ENCODE data around the gene OR2T1. TPM values are rescaled to one million over a fixed set of nuclear protein-coding genes. Genes with fewer than 3 reads are reported as not detected.

The OR2T1 gene
- polyA plus RNA-seq, 1 of the 3 experiments (the other 2 are of a cell fraction), result not detected

DNA sequence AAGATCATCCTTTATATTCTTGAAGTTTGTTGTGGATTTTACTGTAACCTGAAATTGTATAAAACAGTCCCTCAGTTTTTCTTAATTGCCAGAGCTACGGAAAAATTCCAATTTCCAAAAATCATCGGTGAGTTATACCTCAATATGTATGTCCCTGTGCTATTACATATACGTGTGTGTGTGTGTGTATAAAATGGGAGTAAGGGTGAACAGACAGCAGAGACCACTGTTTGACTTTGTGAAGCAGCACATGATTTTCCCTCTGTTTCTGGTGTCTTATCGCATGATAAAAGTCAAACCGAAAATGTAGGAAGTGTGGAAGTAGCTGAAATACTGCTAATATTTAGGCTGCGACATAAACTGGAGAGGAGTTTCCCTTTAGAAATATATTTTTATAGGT lies 1.2 kb downstream of the OR2T1 start:
- H3K36me3 ChIP-seq (replicated peaks in 1 of 2; ENCODE audit: control insufficient read depth in 1 of 2, insufficient read depth in 2 of 2, low read length in 1 of 2), result no peaks in the 10 kb centered on the region
- no peaks in the 10 kb centered on the region for H4K20me1 ChIP-seq (ENCODE audit: insufficient read depth)
- no peaks in the 10 kb centered on the region for H3K4me1 ChIP-seq (ENCODE audit: control insufficient read depth in 1 of 2, insufficient read depth in 2 of 2, low read depth in 1 of 2, low read length in 1 of 2)
- no peak overlapping the region for H3K9ac ChIP-seq
- H3K27me3 ChIP-seq (ENCODE audit: insufficient read depth), result no peaks in the 10 kb centered on the region
- no peak overlapping the region for H3K4me2 ChIP-seq
- WGBS (ENCODE audit: low lambda C conversion rate), result 50% methylated on average over 6 of the region's 6 CpGs
- no peaks in the 10 kb centered on the region for H3K9me3 ChIP-seq
- H3K4me3 ChIP-seq (ENCODE audit: low read depth in 2 of 2, low read length in 1 of 2), result no peak overlapping the region
- H3K79me2 ChIP-seq (ENCODE audit: insufficient read depth), result no peaks in the 10 kb centered on the region
- H3F3A ChIP-seq (replicated peaks; ENCODE audit: insufficient read depth), result no peaks in the 10 kb centered on the region
- H3K27ac ChIP-seq (ENCODE audit: low read depth in 2 of 2, low read length in 1 of 2), result no peak overlapping the region
- POLR2A ChIA-PET, result no interaction called here
- DNase-seq, result no peak
- no peak overlapping the region for H2AFZ ChIP-seq (ENCODE audit: low read depth)
- H3K9me2 ChIP-seq, result no peaks in the 10 kb centered on the region
- CTCF ChIA-PET, result interaction anchor here (0.8 to 1.2 kb wide), 2 partner anchors 20 to 37 kb away, joined by 3 read pairs; no protein-coding TSS in a partner anchor
- TF ChIP-seq ELF1 (IDR thresholded peaks at IDR 0.05) (no peak), NRF1 (IDR thresholded peaks at IDR 0.05; ENCODE audit: low read depth, low read length) (no peak), FOXJ3 (CRISPR knock-in tag; IDR thresholded peaks at IDR 0.05) (no peak), CHD2 (IDR thresholded peaks at IDR 0.05; ENCODE audit: low read length, partially characterized antibody) (no peak), RFX5 (IDR thresholded peaks at IDR 0.05; ENCODE audit: low read length) (no peak), NFIC (IDR thresholded peaks at IDR 0.05; ENCODE audit: borderline replicate concordance) (no peak), EP300 (IDR thresholded peaks at IDR 0.05; ENCODE audit: borderline replicate concordance in 1 of 2, low read depth in 1 of 2, low read length in 1 of 2) (no peak)
- TF ChIP-seq, protein P1, sequence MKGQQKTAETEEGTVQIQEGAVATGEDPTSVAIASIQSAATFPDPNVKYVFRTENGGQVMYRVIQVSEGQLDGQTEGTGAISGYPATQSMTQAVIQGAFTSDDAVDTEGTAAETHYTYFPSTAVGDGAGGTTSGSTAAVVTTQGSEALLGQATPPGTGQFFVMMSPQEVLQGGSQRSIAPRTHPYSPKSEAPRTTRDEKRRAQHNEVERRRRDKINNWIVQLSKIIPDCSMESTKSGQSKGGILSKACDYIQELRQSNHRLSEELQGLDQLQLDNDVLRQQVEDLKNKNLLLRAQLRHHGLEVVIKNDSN (IDR thresholded peaks at IDR 0.05; ENCODE audit: borderline replicate concordance, low read depth), result no peak
- TF ChIP-seq, protein P2, sequence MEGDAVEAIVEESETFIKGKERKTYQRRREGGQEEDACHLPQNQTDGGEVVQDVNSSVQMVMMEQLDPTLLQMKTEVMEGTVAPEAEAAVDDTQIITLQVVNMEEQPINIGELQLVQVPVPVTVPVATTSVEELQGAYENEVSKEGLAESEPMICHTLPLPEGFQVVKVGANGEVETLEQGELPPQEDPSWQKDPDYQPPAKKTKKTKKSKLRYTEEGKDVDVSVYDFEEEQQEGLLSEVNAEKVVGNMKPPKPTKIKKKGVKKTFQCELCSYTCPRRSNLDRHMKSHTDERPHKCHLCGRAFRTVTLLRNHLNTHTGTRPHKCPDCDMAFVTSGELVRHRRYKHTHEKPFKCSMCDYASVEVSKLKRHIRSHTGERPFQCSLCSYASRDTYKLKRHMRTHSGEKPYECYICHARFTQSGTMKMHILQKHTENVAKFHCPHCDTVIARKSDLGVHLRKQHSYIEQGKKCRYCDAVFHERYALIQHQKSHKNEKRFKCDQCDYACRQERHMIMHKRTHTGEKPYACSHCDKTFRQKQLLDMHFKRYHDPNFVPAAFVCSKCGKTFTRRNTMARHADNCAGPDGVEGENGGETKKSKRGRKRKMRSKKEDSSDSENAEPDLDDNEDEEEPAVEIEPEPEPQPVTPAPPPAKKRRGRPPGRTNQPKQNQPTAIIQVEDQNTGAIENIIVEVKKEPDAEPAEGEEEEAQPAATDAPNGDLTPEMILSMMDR (IDR thresholded peaks at IDR 0.05), result no peak

DNA sequence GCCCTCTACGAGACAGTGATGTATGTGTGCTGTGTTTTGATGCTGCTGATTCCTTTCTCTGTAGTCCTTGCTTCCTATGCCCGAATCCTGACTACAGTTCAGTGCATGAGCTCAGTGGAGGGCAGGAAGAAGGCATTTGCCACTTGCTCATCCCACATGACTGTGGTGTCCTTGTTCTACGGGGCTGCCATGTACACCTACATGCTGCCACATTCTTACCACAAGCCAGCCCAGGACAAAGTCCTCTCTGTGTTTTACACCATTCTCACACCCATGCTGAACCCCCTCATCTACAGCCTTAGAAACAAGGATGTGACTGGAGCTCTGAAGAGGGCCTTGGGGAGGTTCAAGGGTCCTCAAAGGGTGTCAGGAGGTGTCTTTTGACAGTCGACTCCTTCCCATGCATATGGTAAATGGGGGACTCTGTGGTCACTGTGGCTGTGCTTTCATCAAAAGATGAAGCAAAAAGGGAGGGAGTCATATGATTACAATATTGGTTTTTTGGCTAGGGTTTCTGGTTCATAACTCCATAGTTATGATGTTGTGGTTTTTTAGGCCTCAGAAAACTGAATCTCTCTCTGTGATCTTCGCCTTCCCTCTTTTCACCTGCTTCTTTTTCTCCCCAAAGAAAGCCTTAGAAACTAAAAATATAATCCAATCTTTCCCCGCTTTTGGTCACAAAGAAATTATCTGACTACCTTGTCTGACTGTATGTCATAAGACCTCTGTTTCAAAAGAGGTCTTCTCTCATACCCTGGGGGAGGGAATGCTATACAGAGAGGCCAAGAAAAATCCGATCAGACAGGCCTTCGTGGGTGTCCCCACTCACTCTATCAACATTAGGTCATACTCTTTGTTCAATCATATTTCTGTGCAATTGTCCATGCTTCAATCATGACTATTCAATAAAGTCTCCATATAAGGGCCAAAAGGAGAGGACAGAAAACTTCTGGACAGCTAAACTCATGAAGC lies 4.2 kb downstream of the OR2T1 start:
- 2% methylated on average over 8 of the region's 8 CpGs for WGBS (ENCODE audit: low lambda C conversion rate)
- Histone ChIP-seq H3K4me1 (ENCODE audit: control insufficient read depth in 1 of 2, insufficient read depth in 2 of 2, low read depth in 1 of 2, low read length in 1 of 2) (no peaks in the 10 kb centered on the region), H3K9me2 (no peaks in the 10 kb centered on the region), H3K4me3 (ENCODE audit: low read depth in 2 of 2, low read length in 1 of 2) (no peak overlapping the region), H3K9ac (no peak overlapping the region), H3K4me2 (no peak overlapping the region), H2AFZ (ENCODE audit: low read depth) (no peak overlapping the region), H3K27me3 (ENCODE audit: insufficient read depth) (no peaks in the 10 kb centered on the region), H3K9me3 (no peaks in the 10 kb centered on the region), H3K36me3 (replicated peaks in 1 of 2; ENCODE audit: control insufficient read depth in 1 of 2, insufficient read depth in 2 of 2, low read length in 1 of 2) (no peaks in the 10 kb centered on the region), H4K20me1 (ENCODE audit: insufficient read depth) (no peaks in the 10 kb centered on the region), H3K27ac (ENCODE audit: low read depth in 2 of 2, low read length in 1 of 2) (no peak overlapping the region), H3F3A (replicated peaks; ENCODE audit: insufficient read depth) (no peaks in the 10 kb centered on the region), H3K79me2 (ENCODE audit: insufficient read depth) (no peaks in the 10 kb centered on the region)
- ChIA-PET CTCF (no interaction called here), POLR2A (no interaction called here)
- DNase-seq, result no peak
- TF ChIP-seq TAF1 (IDR thresholded peaks at IDR 0.05; ENCODE audit: borderline replicate concordance, low read depth, low read length) (no peak), CHD2 (IDR thresholded peaks at IDR 0.05; ENCODE audit: low read length, partially characterized antibody) (no peak), TCF12 (IDR thresholded peaks at IDR 0.05) (no peak), POLR2AphosphoS5 (IDR thresholded peaks at IDR 0.05; ENCODE audit: low read depth, low read length) (no peak)
- TF ChIP-seq, protein P1 (IDR thresholded peaks at IDR 0.05; ENCODE audit: borderline replicate concordance, low read depth), result no peak
- TF ChIP-seq, protein P3, sequence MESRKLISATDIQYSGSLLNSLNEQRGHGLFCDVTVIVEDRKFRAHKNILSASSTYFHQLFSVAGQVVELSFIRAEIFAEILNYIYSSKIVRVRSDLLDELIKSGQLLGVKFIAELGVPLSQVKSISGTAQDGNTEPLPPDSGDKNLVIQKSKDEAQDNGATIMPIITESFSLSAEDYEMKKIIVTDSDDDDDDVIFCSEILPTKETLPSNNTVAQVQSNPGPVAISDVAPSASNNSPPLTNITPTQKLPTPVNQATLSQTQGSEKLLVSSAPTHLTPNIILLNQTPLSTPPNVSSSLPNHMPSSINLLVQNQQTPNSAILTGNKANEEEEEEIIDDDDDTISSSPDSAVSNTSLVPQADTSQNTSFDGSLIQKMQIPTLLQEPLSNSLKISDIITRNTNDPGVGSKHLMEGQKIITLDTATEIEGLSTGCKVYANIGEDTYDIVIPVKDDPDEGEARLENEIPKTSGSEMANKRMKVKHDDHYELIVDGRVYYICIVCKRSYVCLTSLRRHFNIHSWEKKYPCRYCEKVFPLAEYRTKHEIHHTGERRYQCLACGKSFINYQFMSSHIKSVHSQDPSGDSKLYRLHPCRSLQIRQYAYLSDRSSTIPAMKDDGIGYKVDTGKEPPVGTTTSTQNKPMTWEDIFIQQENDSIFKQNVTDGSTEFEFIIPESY (IDR thresholded peaks at IDR 0.05; ENCODE audit: borderline replicate concordance, low read depth), result no peak
- TF ChIP-seq, protein P4, sequence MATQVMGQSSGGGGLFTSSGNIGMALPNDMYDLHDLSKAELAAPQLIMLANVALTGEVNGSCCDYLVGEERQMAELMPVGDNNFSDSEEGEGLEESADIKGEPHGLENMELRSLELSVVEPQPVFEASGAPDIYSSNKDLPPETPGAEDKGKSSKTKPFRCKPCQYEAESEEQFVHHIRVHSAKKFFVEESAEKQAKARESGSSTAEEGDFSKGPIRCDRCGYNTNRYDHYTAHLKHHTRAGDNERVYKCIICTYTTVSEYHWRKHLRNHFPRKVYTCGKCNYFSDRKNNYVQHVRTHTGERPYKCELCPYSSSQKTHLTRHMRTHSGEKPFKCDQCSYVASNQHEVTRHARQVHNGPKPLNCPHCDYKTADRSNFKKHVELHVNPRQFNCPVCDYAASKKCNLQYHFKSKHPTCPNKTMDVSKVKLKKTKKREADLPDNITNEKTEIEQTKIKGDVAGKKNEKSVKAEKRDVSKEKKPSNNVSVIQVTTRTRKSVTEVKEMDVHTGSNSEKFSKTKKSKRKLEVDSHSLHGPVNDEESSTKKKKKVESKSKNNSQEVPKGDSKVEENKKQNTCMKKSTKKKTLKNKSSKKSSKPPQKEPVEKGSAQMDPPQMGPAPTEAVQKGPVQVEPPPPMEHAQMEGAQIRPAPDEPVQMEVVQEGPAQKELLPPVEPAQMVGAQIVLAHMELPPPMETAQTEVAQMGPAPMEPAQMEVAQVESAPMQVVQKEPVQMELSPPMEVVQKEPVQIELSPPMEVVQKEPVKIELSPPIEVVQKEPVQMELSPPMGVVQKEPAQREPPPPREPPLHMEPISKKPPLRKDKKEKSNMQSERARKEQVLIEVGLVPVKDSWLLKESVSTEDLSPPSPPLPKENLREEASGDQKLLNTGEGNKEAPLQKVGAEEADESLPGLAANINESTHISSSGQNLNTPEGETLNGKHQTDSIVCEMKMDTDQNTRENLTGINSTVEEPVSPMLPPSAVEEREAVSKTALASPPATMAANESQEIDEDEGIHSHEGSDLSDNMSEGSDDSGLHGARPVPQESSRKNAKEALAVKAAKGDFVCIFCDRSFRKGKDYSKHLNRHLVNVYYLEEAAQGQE (IDR thresholded peaks at IDR 0.05; ENCODE audit: low read depth, low read length), result no peak
- TF ChIP-seq, protein P5, sequence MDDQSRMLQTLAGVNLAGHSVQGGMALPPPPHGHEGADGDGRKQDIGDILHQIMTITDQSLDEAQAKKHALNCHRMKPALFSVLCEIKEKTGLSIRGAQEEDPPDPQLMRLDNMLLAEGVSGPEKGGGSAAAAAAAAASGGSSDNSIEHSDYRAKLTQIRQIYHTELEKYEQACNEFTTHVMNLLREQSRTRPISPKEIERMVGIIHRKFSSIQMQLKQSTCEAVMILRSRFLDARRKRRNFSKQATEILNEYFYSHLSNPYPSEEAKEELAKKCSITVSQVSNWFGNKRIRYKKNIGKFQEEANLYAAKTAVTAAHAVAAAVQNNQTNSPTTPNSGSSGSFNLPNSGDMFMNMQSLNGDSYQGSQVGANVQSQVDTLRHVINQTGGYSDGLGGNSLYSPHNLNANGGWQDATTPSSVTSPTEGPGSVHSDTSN (IDR thresholded peaks at IDR 0.05), result no peak
